BJ (cell line): ENCODE results near the gene RABEP2. TPM values are rescaled to one million over a fixed set of nuclear protein-coding genes. Genes with fewer than 3 reads are reported as not detected.
"Not testable (repeated sequence)": the region's sequence is repeated elsewhere in the genome, so short reads cannot be mapped to it uniquely, and the experiment has no call there.

ENCODE experiments used
- CTCF ChIA-PET: fragments of 350-600 bp; formaldehyde crosslinking; extraction: SDS; loops from one replicate; lab custom pipeline; 2021; ENCODE audit warnings: antibody characterized with exemption, inconsistent platforms; lab: Yijun Ruan, JAX
- POLR2A ChIA-PET: fragments of 300-600 bp; sonication (Branson Sonifier 250); formaldehyde crosslinking; extraction: SDS; loops from one replicate; lab custom pipeline; 2021; ENCODE audit warnings: antibody characterized with exemption; lab: Charles Lee
- DNase-seq: peaks from one replicate; pipeline ENCODE4 v3.0.0-alpha.2; 2011; ENCODE audit warnings: low read depth
- H3K27me3 ChIP-seq: 2 replicates; pipeline ENCODE4 v1.6.0; 2011; ENCODE audit warnings: low read length; ENCODE audit not compliant: control insufficient read depth, insufficient read depth
- H3K36me3 ChIP-seq: 2 replicates; pipeline ENCODE4 v1.5.1; 2011; ENCODE audit warnings: low read length; ENCODE audit not compliant: control insufficient read depth, insufficient read depth
- H3K4me3 ChIP-seq: 2 replicates; pipeline ENCODE4 v1.5.1; 2011; ENCODE audit warnings: low read depth, mild to moderate bottlenecking, control low read depth, low read length
- CTCF ChIP-seq: IDR thresholded peaks from 2 replicates; pipeline ENCODE4 v1.5.1; 2011; ENCODE audit warnings: low read depth, mild to moderate bottlenecking, control low read depth, inconsistent platforms, low read length, moderate library complexity; ENCODE audit not compliant: insufficient read depth
- polyA plus RNA-seq: library from polyadenylated mRNA; depleted of rRNA; stranded (reverse); fragments of >200 nt; gene quantifications from 2 replicates; pipeline ENCODE4 v1.2.3, GENCODE V29; 2011

Gene RABEP2
- polyA plus RNA-seq, 1 experiment: 20.4 TPM

GRCh38 chr16:28883221-28883996 is 41.6 kb downstream of the RABEP2 start:
- Histone ChIP-seq H3K4me3 (no peak overlapping the region), H3K36me3 (no peaks in the 10 kb centered on the region), H3K27me3 (no peaks in the 10 kb centered on the region)
- no peak for TF ChIP-seq CTCF
- ChIA-PET POLR2A (no interaction called here), CTCF (interaction anchor here (0.9 to 1.3 kb wide), 3 partner anchors 18 to 62 kb away, joined by 3 to 4 read pairs (median 3); partner anchors contain the start of gene TUFM)
- DNase-seq: no peak

GRCh38 chr16:28882551-28883160 is 42.4 kb downstream of the RABEP2 start:
- no peak for DNase-seq
- POLR2A ChIA-PET: no interaction called here

GRCh38 chr16:28881565-28881964 is 43.5 kb downstream of the RABEP2 start:
- CTCF ChIA-PET: interaction anchor here (0.6 to 1.0 kb wide), 2 partner anchors 9 to 28 kb away, joined by 3 read pairs; no protein-coding TSS in a partner anchor
- H3K27me3 ChIP-seq, H3K4me3 ChIP-seq, H3K36me3 ChIP-seq, POLR2A ChIA-PET, DNase-seq: not testable (repeated sequence)

More at GRCh38 chr16:28882551-28883160, 42.4 kb downstream of the RABEP2 start:
- no peak overlapping the region for H3K4me3 ChIP-seq
- no peak for TF ChIP-seq CTCF
- no peaks in the 10 kb centered on the region for H3K27me3 ChIP-seq
- CTCF ChIA-PET: interaction anchor here (0.6 to 1.3 kb wide), 4 partner anchors 9 to 63 kb away, joined by 3 to 4 read pairs (median 4); partner anchors contain the start of gene TUFM
- no peaks in the 10 kb centered on the region for H3K36me3 ChIP-seq

GRCh38 chr16:28880955-28881354 is 44.1 kb downstream of the RABEP2 start:
- no peaks in the 10 kb centered on the region for H3K36me3 ChIP-seq
- ChIA-PET POLR2A (no interaction called here), CTCF (interaction anchor here (1.0 kb wide), 1 partner anchor 8 kb away, joined by 3 read pairs; no protein-coding TSS in a partner anchor)
- no peak overlapping the region for H3K4me3 ChIP-seq
- DNase-seq: no peak
- TF ChIP-seq CTCF: no peak
- no peaks in the 10 kb centered on the region for H3K27me3 ChIP-seq

- no peak for DNase-seq
- CTCF ChIA-PET: interaction anchor here (1.6 kb wide), 1 partner anchor 10 kb away, joined by 3 read pairs; no protein-coding TSS in a partner anchor
Observed at GRCh38 chr16:28880589-28880915, 44.5 kb downstream of the RABEP2 start.

More at GRCh38 chr16:28880589-28880915, 44.5 kb downstream of the RABEP2 start:
- Histone ChIP-seq H3K27me3 (no peaks in the 10 kb centered on the region), H3K36me3 (no peaks in the 10 kb centered on the region), H3K4me3 (no peak overlapping the region; the same call in 1 of the 2 replicates)
- POLR2A ChIA-PET: no interaction called here
- TF ChIP-seq CTCF: no peak
